Esophagus (tissue), 2 donors: Measurements from ENCODE around the gene CBX6. TPM values are rescaled to one million over a fixed set of nuclear protein-coding genes. Genes with fewer than 3 reads are reported as not detected.

Experiments
- H3K27ac ChIP-seq, 2 donors: one replicate each; pipeline ENCODE4 v1.5.1; 2013; ENCODE audit warnings: low read depth in 2 of 2, mild to moderate bottlenecking in 2 of 2, inconsistent platforms in 1 of 2, low read length in 1 of 2, moderate library complexity in 1 of 2
- H3K27me3 ChIP-seq, 2 donors: one replicate each; pipeline ENCODE4 v1.6.1; 2013; ENCODE audit warnings: low read length in 2 of 2, control low read depth in 1 of 2, mild to moderate bottlenecking in 1 of 2; ENCODE audit not compliant: insufficient read depth in 2 of 2, control insufficient read depth in 1 of 2
- H3K36me3 ChIP-seq, 2 donors: one replicate each; pipeline ENCODE4 v1.6.1; 2013; ENCODE audit warnings: low read length in 1 of 2; ENCODE audit not compliant: control insufficient read depth in 2 of 2, insufficient read depth in 2 of 2
- H3K4me1 ChIP-seq, 2 donors: one replicate each; pipeline ENCODE4 v1.6.1; 2013; ENCODE audit warnings: low read length in 1 of 2; ENCODE audit not compliant: control insufficient read depth in 2 of 2, insufficient read depth in 2 of 2
- H3K4me3 ChIP-seq, 2 donors: one replicate each; pipeline ENCODE4 v1.5.1; 2013; ENCODE audit warnings: low read length in 2 of 2, mild to moderate bottlenecking in 2 of 2, low read depth in 1 of 2, moderate library complexity in 1 of 2
- H3K9me3 ChIP-seq, 2 donors: one replicate each; pipeline ENCODE4 v1.6.1; 2013; ENCODE audit warnings: mild to moderate bottlenecking in 2 of 2, low read depth in 1 of 2, low read length in 1 of 2, moderate library complexity in 1 of 2; ENCODE audit not compliant: control insufficient read depth in 2 of 2, insufficient read depth in 1 of 2
- WGBS, 2 donors: extraction: QIAGEN DNeasy Blood & Tissue Kit; methylation state at CpG; one replicate each; pipeline ENCODE4 v1.1.7; 2013; 5-methylcytosine and 5-hydroxymethylcytosine counted together
- polyA plus RNA-seq, 2 donors: library from polyadenylated mRNA; stranded (reverse); fragments of 200-250 nt; gene quantifications; one replicate each; pipeline ENCODE4 v1.2.3, GENCODE V29; 2013
- donor health status: healthy with polysubstance abuse.
- donor health status: Bipolar disorder and iron deficiency.

CBX6 gene
- polyA plus RNA-seq, 2 donors = 6.4 to 8.5 TPM

DNA sequence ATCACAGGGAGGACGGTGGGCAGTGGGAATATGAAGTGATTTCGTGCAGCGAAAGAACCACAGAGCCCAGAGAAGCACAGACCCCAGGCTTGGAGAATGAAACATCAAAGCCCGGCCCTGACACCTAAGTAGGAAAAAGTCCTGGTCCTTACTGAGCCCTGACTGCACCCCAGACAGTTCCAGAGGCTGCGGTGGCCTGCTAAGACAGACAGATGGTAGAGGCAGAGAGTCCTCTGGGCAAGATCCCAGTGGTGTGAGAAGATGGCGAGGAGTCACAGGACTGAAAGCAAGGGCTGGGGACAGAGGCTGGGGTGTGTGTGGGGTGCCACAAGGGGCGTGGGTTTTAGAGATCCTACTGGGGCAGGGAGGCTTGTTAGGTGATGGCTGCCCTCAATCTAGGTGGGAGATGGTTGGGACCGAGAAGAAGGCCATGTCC is 3.7 kb downstream of the CBX6 start:
- no peak overlapping the region for H3K27ac ChIP-seq
- 89 to 90% methylated on average over 8 of the region's 8 CpGs for WGBS, 2 donors

GRCh38 chr22:38867471-38868285 is 4.3 kb downstream of the CBX6 start:
- Histone ChIP-seq H3K27me3 (no peaks in the 10 kb centered on the region), H3K9me3 (no peaks in the 10 kb centered on the region), H3K4me3 (no peak overlapping the region), H3K27ac (no peak overlapping the region), H3K4me1 (peaks cover 0 to 11% of the 10 kb centered on the region in 2 donors), H3K36me3 (peaks cover 0 to 3% of the 10 kb centered on the region in 2 donors)
- WGBS, 2 donors = 89 to 92% methylated on average over 18 of the region's 18 CpGs

More for the DNA sequence above, 3.7 kb downstream of the CBX6 start:
- peaks cover 0 to 3% of the 10 kb centered on the region in 2 donors for H3K36me3 ChIP-seq
- H3K4me1 ChIP-seq = peaks cover 0 to 11% of the 10 kb centered on the region in 2 donors
- H3K27me3 ChIP-seq = no peaks in the 10 kb centered on the region
- H3K9me3 ChIP-seq = no peaks in the 10 kb centered on the region
- no peak overlapping the region for H3K4me3 ChIP-seq

GRCh38 chr22:38867124-38867455 is 4.9 kb downstream of the CBX6 start:
- Histone ChIP-seq H3K9me3 (no peaks in the 10 kb centered on the region), H3K36me3 (peaks cover 0 to 3% of the 10 kb centered on the region in 2 donors), H3K4me3 (no peak overlapping the region), H3K27ac (no peak overlapping the region), H3K4me1 (peaks cover 0 to 11% of the 10 kb centered on the region in 2 donors), H3K27me3 (no peaks in the 10 kb centered on the region)
- 80 to 81% methylated on average over 12 to 13 of the region's 13 CpGs for WGBS, 2 donors

DNA sequence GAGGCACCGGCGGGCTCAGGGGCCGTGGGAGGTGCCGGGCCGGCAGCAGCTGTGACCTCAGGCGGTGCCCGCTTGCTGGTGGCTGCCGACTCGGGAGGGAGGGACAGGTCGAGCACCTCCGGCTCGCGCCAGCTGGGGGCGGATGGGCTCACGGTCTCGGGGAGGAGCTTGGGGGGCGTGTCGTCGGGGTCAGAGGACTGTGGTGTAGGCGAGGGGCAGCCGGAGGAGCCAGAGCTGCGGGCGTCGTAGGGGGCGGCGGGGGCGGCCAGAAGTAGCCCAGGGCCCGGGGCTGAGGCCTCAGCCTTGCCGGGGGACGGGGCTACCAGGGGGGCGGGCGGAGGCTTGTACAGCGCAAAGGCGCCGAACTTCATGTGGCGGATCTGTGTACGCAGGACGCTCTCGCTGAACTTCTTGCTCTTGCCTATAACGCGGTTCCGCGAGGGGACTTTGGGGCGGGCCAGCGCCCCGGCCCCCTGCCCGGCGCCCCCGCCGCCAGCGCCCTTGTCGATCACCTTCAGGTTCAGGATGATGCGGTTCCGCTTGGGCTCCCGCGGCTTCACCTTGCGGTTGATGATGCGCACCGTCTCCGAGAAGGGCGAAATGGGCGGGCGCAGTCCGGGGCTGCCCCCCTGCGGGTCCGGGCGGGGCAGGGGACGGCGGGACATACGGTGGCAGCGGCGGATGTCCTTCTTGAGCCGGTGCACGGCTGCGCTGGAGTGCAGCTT is 5.5 kb downstream of the CBX6 start:
- no peak overlapping the region for H3K27ac ChIP-seq
- WGBS, 2 donors = 72 to 79% methylated on average over 68 to 75 of the region's 75 CpGs

DNA sequence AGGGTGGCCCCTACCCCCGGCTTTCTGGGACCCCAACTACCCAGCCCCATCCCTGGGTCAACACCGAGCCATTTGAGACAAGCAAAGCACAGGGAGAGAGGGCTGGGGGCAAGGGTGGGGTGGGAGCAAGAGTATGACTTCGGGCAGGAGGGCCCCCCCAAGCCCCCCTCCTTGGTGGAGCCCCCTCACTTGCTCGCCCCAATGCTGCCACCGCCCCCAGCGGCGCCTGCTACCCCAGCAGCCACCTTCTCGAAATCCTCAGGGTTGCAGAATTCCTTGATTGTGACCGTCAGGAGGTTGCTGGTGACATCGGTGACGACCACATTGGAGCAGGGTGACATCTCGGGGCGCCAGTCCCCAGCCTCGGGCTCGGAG is 6.0 kb downstream of the CBX6 start:
- Histone ChIP-seq H3K4me3 (no peak overlapping the region), H3K36me3 (peaks cover 0 to 3% of the 10 kb centered on the region in 2 donors), H3K27me3 (no peaks in the 10 kb centered on the region), H3K9me3 (no peaks in the 10 kb centered on the region), H3K4me1 (peaks cover 0 to 11% of the 10 kb centered on the region in 2 donors), H3K27ac (no peak overlapping the region)
- 65 to 81% methylated on average over 15 of the region's 15 CpGs for WGBS, 2 donors

More for the DNA sequence above, 5.5 kb downstream of the CBX6 start:
- Histone ChIP-seq H3K27me3 (no peaks in the 10 kb centered on the region), H3K4me1 (peaks cover 0 to 11% of the 10 kb centered on the region in 2 donors), H3K4me3 (no peak overlapping the region), H3K9me3 (no peaks in the 10 kb centered on the region), H3K36me3 (peaks cover 0 to 3% of the 10 kb centered on the region in 2 donors)

GRCh38 chr22:38865201-38866023 is 6.6 kb downstream of the CBX6 start:
- Histone ChIP-seq H3K4me3 (no peak overlapping the region), H3K4me1 (peaks cover 0 to 11% of the 10 kb centered on the region in 2 donors), H3K27me3 (no peaks in the 10 kb centered on the region), H3K36me3 (peaks cover 0 to 3% of the 10 kb centered on the region in 2 donors), H3K9me3 (no peaks in the 10 kb centered on the region), H3K27ac (peak overlapping the region; percentile 2 to 59)
- WGBS, 2 donors = 71 to 73% methylated on average over 20 of the region's 20 CpGs

DNA sequence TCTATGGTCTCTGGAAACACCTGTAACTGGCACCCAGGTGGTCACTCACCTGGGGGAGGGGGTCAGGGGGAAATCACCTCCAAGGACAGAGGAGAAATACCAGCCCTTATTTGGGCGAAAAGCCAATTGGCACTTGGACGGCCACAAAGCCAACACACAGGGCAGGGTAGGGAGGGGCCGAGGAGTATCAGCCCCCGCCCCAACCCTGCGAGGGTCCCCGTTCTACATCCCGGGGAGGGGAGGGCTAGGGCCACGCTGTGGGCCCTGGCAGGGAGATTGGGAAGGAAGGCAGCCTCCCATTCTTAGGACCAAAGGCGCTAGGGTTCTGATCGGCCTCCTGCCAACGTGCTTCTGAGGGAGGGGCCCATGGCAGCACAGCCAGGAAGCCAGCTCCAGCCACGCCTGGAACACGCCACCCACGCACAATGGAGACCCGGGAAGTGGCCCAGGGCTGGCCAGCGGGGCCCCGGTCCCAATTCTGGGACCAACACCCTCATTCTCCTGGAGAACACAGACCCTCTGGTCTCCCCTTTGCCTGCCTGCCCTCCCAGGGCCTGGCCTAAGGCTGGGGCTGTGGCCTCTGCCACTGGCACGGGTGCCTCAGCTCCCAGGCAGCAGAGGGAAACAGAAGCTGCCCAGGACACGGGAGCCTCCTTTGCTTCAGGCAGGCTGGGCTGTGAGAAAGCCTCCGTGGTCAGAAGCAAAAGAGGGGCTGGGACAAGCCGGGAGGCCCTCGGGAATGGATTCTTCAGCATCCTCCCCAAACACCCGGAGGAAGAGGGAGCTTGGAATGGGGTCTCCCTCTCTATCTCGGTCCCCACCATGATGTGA is 7.4 kb downstream of the CBX6 start:
- peaks cover 0 to 3% of the 10 kb centered on the region in 2 donors for H3K36me3 ChIP-seq
- WGBS, 2 donors = 30 to 32% methylated on average over 24 of the region's 24 CpGs
- H3K4me1 ChIP-seq = peaks cover 0 to 11% of the 10 kb centered on the region in 2 donors
- no peaks in the 10 kb centered on the region for H3K9me3 ChIP-seq
- no peak overlapping the region for H3K4me3 ChIP-seq
- peak overlapping the region; percentile 2 to 59 for H3K27ac ChIP-seq
- H3K27me3 ChIP-seq = no peaks in the 10 kb centered on the region

GRCh38 chr22:38863531-38864131 is 8.4 kb downstream of the CBX6 start:
- Histone ChIP-seq H3K27me3 (no peaks in the 10 kb centered on the region), H3K36me3 (peaks cover 0 to 3% of the 10 kb centered on the region in 2 donors), H3K4me3 (no peak overlapping the region), H3K4me1 (peaks cover 0 to 11% of the 10 kb centered on the region in 2 donors), H3K27ac (no peak overlapping the region), H3K9me3 (no peaks in the 10 kb centered on the region)
- 69 to 70% methylated on average over 12 of the region's 12 CpGs for WGBS, 2 donors
